Measurements from ENCODE around the gene GLRA1.

- TF ChIP-seq, protein P1, sequence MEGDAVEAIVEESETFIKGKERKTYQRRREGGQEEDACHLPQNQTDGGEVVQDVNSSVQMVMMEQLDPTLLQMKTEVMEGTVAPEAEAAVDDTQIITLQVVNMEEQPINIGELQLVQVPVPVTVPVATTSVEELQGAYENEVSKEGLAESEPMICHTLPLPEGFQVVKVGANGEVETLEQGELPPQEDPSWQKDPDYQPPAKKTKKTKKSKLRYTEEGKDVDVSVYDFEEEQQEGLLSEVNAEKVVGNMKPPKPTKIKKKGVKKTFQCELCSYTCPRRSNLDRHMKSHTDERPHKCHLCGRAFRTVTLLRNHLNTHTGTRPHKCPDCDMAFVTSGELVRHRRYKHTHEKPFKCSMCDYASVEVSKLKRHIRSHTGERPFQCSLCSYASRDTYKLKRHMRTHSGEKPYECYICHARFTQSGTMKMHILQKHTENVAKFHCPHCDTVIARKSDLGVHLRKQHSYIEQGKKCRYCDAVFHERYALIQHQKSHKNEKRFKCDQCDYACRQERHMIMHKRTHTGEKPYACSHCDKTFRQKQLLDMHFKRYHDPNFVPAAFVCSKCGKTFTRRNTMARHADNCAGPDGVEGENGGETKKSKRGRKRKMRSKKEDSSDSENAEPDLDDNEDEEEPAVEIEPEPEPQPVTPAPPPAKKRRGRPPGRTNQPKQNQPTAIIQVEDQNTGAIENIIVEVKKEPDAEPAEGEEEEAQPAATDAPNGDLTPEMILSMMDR (IDR thresholded peaks at IDR 0.05; ENCODE audit: low read length), result no peak
- TF ChIP-seq EZH2 (IDR thresholded peaks at IDR 0.05; ENCODE audit: borderline replicate concordance, low read length), result no peak
Observed at GRCh38 chr5:151820271-151820670, 104.4 kb downstream of the GLRA1 start.
